ENCODE measurements around the gene CFAP65. TPM values are rescaled to one million over a fixed set of nuclear protein-coding genes. Genes with fewer than 3 reads are reported as not detected.
A peak's percentile ranks its signal among the peaks of the same experiment; 100 is the strongest.

Gene CFAP65
- total and polyA plus RNA-seq, 7 donors, result under 0.01 to 0.10 (median under 0.01) TPM; not detected in 4

DNA sequence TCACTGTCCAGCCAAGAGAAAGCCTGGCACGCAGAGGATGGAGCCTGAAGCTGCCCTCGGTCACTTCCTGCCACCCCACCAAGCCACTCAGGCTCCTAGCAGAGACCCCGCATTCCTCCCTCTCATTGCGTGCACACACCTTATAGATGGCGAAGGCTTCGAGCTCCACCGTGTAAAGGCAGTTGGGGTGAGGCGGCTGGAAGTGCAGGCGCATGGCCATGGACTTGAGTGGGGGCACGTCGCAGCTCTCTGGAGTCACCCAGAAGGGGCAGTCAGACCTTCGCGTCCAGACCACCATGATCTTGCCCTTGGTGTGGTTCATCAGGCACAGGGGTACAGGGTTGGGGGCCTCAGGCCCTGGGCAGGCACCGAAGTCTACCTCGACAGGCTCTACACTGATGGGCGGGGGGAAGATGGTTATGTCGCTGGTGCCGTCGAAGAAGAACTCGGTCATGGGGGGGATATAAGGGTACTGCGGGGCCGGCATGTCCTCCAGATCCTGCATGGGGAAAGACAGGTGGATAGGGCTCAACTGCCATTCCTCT, 13.7 kb downstream of the CFAP65 start:
- Histone ChIP-seq H3K9me3 (no peaks in the 10 kb centered on the region), H3K27me3 (peaks cover 4 to 33% (median 25%) of the 10 kb centered on the region in 3 donors), H3K36me3 (no peaks in the 10 kb centered on the region), H3K4me1 (no peaks in the 10 kb centered on the region), H3K27ac (no peak overlapping the region), H3K4me3 (no peak overlapping the region)
- intact Hi-C loops (cut with DNase I), result no loop called here
- WGBS, 2 donors, result 94 to 95% methylated on average over 22 of the region's 22 CpGs
- DNase-seq, result no peak
- TF ChIP-seq POLR2AphosphoS5 (IDR thresholded peaks at IDR 0.05), result no peak
- TF ChIP-seq, protein P1, sequence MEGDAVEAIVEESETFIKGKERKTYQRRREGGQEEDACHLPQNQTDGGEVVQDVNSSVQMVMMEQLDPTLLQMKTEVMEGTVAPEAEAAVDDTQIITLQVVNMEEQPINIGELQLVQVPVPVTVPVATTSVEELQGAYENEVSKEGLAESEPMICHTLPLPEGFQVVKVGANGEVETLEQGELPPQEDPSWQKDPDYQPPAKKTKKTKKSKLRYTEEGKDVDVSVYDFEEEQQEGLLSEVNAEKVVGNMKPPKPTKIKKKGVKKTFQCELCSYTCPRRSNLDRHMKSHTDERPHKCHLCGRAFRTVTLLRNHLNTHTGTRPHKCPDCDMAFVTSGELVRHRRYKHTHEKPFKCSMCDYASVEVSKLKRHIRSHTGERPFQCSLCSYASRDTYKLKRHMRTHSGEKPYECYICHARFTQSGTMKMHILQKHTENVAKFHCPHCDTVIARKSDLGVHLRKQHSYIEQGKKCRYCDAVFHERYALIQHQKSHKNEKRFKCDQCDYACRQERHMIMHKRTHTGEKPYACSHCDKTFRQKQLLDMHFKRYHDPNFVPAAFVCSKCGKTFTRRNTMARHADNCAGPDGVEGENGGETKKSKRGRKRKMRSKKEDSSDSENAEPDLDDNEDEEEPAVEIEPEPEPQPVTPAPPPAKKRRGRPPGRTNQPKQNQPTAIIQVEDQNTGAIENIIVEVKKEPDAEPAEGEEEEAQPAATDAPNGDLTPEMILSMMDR (IDR thresholded peaks at IDR 0.05), result no peak
- no peak for TF ChIP-seq EP300 (IDR thresholded peaks at IDR 0.05)
- no peak for TF ChIP-seq POLR2A (IDR thresholded peaks at IDR 0.05)

DNA sequence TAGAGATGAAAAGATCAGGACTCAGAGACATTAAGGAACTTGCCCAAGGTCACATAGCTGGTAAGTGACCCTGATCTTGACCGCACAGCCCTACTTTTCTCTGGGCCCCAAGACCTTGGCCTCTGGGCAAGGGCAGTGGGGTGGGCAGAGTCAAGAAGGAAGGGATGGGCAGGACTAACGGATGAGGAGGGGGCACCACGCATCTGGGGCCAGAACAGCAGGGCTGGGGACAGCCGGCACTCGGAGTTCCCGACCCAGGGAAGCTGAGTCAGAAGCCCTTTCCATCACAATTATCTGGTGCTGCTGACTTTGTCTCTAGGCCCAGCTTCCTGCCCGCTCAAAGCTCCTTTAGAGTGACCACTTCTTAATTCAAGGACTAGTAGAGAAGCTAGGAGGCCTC, 14.4 kb downstream of the CFAP65 start:
- Histone ChIP-seq H3K9me3 (no peaks in the 10 kb centered on the region), H3K27ac (no peak overlapping the region), H3K4me1 (no peaks in the 10 kb centered on the region), H3K36me3 (no peaks in the 10 kb centered on the region), H3K4me3 (no peak overlapping the region), H3K27me3 (peaks cover 4 to 27% (median 25%) of the 10 kb centered on the region in 3 donors)
- DNase-seq, result peak; percentile 13
- intact Hi-C loops (cut with DNase I), result no loop called here
- WGBS, 2 donors, result 86% methylated on average over 7 of the region's 7 CpGs
- no peak for TF ChIP-seq POLR2AphosphoS5 (IDR thresholded peaks at IDR 0.05)
- TF ChIP-seq POLR2A (IDR thresholded peaks at IDR 0.05), result no peak
- no peak for TF ChIP-seq EP300 (IDR thresholded peaks at IDR 0.05)
- TF ChIP-seq, protein P1 (IDR thresholded peaks at IDR 0.05), result no peak

DNA sequence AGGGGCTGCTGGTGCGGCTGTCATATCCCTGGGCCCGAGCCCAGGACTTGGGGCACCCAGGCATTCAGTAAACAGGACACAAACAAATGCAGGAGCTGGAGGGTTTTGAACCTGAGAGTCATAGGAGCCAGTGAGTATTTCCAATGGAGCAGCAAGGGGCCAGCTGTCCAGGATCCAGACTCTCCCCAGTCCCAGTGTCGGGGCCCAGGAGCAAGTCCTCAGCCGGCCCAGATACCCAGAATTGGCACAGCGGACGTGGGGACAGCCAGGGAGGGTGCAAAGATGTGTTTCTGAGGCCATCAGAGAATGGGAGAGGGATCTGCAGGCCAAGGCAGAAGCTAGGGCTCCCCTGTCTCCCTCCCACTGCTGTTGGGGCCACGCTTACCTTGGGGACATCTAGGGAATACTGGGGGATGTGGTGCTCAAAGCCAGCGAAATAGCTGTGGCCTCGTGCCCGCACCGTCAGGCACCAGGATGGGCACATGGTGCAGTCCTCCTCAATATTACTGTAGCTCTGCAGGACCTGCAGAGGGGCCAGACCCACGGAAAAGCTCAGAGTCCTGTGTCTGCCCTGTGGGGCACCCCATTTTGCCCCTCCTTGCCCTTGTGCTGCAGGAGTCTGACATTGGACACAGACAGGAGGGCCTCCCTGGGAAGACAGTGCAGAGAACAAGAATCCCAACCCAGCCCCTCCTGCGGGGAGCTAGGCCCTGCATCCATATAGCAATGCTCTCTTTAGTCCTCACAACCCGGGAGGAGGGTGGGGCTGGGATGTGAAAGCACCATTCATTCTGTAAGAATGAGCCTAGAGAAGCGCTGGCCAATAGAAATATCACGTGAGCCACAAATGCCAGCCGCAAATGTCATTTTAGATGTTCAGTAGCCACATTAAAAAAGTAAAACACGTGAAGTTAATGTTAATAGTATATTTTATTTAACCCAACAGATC, 15.4 kb downstream of the CFAP65 start:
- no peaks in the 10 kb centered on the region for H3K4me1 ChIP-seq
- peaks cover 2 to 19% (median 18%) of the 10 kb centered on the region in 3 donors for H3K27me3 ChIP-seq
- DNase-seq, result no peak
- H3K9me3 ChIP-seq, result no peaks in the 10 kb centered on the region
- 85 to 87% methylated on average over 18 of the region's 18 CpGs for WGBS, 2 donors
- no peak overlapping the region for H3K27ac ChIP-seq
- intact Hi-C loops (cut with DNase I), result no loop called here
- no peak overlapping the region for H3K4me3 ChIP-seq
- TF ChIP-seq, protein P1 (IDR thresholded peaks at IDR 0.05), result no peak
- TF ChIP-seq EP300 (IDR thresholded peaks at IDR 0.05) (no peak), POLR2A (IDR thresholded peaks at IDR 0.05) (no peak), POLR2AphosphoS5 (IDR thresholded peaks at IDR 0.05) (no peak)
- H3K36me3 ChIP-seq, result no peaks in the 10 kb centered on the region

DNA sequence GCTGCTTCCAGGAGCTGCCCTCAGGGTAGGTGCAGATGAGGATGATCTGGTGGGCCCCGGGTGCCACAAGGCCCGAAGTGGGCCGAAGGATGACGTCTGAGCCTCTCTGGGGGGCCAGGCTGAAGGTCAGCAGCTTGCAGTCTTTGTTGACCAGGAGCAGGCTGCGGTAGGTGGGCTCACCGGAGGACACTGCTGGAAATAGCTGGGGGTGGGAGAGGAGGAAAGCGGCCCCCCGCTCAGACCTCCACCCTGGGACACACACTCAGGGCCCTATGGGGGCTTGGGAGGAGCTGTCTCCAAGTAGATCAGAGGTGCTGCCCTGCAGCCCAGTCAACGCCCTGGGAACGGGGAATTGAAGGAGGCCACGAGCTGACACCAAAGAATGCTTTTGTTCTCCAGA, 17.3 kb downstream of the CFAP65 start:
- intact Hi-C loops (cut with DNase I), result no loop called here
- TF ChIP-seq POLR2A (IDR thresholded peaks at IDR 0.05) (no peak), POLR2AphosphoS5 (IDR thresholded peaks at IDR 0.05) (no peak), EP300 (IDR thresholded peaks at IDR 0.05) (no peak)
- TF ChIP-seq, protein P1 (IDR thresholded peaks at IDR 0.05), result no peak
- Histone ChIP-seq H3K4me3 (no peak overlapping the region), H3K9me3 (no peaks in the 10 kb centered on the region), H3K4me1 (no peaks in the 10 kb centered on the region), H3K27ac (no peak overlapping the region), H3K36me3 (no peaks in the 10 kb centered on the region), H3K27me3 (peaks cover 0 to 7% (median 1%) of the 10 kb centered on the region in 3 donors)
- DNase-seq, result no peak
- WGBS, 2 donors, result 84 to 88% methylated on average over 11 of the region's 11 CpGs
